ENCODE results near the gene DHRS7B.

DNA sequence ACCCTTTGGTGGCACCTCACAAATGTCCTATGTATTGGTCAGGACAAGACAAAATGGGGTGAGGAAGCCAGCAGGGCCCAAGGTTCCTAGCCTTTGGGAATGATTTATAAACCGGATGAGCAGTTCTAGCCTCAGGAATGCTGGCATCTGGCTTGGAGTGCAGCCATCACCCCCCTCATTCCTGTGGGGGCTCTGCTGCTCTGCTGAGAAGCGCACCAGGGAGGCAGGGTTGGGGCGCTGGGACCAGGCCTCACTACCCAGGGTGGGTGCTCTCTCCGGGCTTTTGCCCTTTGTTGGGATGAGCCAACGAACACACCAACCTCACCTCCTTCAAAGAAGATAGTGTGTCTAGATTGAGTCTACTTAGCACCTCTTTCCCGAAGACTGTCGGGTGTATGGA lies 47.9 kb downstream of the DHRS7B start:
- TF ChIP-seq, protein P1, sequence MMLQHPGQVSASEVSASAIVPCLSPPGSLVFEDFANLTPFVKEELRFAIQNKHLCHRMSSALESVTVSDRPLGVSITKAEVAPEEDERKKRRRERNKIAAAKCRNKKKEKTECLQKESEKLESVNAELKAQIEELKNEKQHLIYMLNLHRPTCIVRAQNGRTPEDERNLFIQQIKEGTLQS (CRISPR knock-in tag; IDR thresholded peaks at IDR 0.05), result no peak
- TF ChIP-seq, protein P2, sequence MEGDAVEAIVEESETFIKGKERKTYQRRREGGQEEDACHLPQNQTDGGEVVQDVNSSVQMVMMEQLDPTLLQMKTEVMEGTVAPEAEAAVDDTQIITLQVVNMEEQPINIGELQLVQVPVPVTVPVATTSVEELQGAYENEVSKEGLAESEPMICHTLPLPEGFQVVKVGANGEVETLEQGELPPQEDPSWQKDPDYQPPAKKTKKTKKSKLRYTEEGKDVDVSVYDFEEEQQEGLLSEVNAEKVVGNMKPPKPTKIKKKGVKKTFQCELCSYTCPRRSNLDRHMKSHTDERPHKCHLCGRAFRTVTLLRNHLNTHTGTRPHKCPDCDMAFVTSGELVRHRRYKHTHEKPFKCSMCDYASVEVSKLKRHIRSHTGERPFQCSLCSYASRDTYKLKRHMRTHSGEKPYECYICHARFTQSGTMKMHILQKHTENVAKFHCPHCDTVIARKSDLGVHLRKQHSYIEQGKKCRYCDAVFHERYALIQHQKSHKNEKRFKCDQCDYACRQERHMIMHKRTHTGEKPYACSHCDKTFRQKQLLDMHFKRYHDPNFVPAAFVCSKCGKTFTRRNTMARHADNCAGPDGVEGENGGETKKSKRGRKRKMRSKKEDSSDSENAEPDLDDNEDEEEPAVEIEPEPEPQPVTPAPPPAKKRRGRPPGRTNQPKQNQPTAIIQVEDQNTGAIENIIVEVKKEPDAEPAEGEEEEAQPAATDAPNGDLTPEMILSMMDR (CRISPR knock-in tag; IDR thresholded peaks at IDR 0.05), result no peak
- TF ChIP-seq ZNF792 (CRISPR knock-in tag; IDR thresholded peaks at IDR 0.05), result no peak
- TF ChIP-seq, protein P3, sequence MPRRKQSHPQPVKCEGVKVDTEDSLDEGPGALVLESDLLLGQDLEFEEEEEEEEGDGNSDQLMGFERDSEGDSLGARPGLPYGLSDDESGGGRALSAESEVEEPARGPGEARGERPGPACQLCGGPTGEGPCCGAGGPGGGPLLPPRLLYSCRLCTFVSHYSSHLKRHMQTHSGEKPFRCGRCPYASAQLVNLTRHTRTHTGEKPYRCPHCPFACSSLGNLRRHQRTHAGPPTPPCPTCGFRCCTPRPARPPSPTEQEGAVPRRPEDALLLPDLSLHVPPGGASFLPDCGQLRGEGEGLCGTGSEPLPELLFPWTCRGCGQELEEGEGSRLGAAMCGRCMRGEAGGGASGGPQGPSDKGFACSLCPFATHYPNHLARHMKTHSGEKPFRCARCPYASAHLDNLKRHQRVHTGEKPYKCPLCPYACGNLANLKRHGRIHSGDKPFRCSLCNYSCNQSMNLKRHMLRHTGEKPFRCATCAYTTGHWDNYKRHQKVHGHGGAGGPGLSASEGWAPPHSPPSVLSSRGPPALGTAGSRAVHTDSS (CRISPR knock-in tag; conservative IDR thresholded peaks at IDR 0.05), result no peak
- no peak for TF ChIP-seq ZNF431 (CRISPR knock-in tag; IDR thresholded peaks at IDR 0.05; ENCODE audit: borderline replicate concordance, low read depth)
- no peak for TF ChIP-seq ZNF274 (CRISPR knock-in tag; IDR thresholded peaks at IDR 0.05)
- no peak for TF ChIP-seq HMG20A (CRISPR knock-in tag; IDR thresholded peaks at IDR 0.05; ENCODE audit: borderline replicate concordance)
- TF ChIP-seq HDAC2 (CRISPR knock-in tag; IDR thresholded peaks at IDR 0.05), result no peak
- TF ChIP-seq MTA3 (CRISPR knock-in tag; IDR thresholded peaks at IDR 0.05), result no peak
- no peak for TF ChIP-seq SMAD1 (CRISPR knock-in tag; IDR thresholded peaks at IDR 0.05; ENCODE audit: borderline replicate concordance, low read depth)
- TF ChIP-seq ZNF589 (CRISPR knock-in tag; conservative IDR thresholded peaks at IDR 0.05), result no peak
